Endodermal cell (in vitro differentiated cells): Measurements from ENCODE around the gene TMEM238L. TPM values are rescaled to one million over a fixed set of nuclear protein-coding genes. Genes with fewer than 3 reads are reported as not detected.

Experiments used
- DNase-seq: peaks from one replicate; pipeline ENCODE4 v3.0.0-alpha.2; 2017
- H3K27ac ChIP-seq: 2 replicates; pipeline ENCODE4 v1.5.1; 2013; ENCODE audit warnings: mild to moderate bottlenecking, low read depth, low read length, moderate library complexity
- H3K27me3 ChIP-seq: 2 replicates; pipeline ENCODE4 v1.6.1; 2013; ENCODE audit warnings: mild to moderate bottlenecking, low read length, moderate library complexity; ENCODE audit not compliant: insufficient read depth, control insufficient read depth, poor library complexity, severe bottlenecking
- H3K36me3 ChIP-seq: 2 replicates; pipeline ENCODE4 v1.7.0; 2013; ENCODE audit warnings: mild to moderate bottlenecking, low read length, moderate library complexity; ENCODE audit not compliant: control insufficient read depth, insufficient read depth
- H3K4me1 ChIP-seq: one replicate; pipeline ENCODE4 v1.7.0; 2013; ENCODE audit warnings: low read length; ENCODE audit not compliant: control insufficient read depth, insufficient read depth
- H3K4me3 ChIP-seq: 2 replicates; pipeline ENCODE4 v1.5.1; 2013; ENCODE audit warnings: mild to moderate bottlenecking, low read length, moderate library complexity
- H3K9ac ChIP-seq: 2 replicates; pipeline ENCODE4 v1.6.1; 2013; ENCODE audit warnings: mild to moderate bottlenecking, low read length, moderate library complexity; ENCODE audit not compliant: poor library complexity, severe bottlenecking; ENCODE audit errors: extremely low read depth
- H3K9me3 ChIP-seq: 2 replicates; pipeline ENCODE4 v1.6.1; 2013; ENCODE audit warnings: mild to moderate bottlenecking, low read length, moderate library complexity; ENCODE audit not compliant: control insufficient read depth
- H3K27ac Mint-ChIP-seq: 2 replicates; pipeline ENCODE4 v1.8.0; 2020; ENCODE audit warnings: mixed read lengths
- H3K27me3 Mint-ChIP-seq: 2 replicates; pipeline ENCODE4 v1.8.0; 2021; ENCODE audit warnings: mild to moderate bottlenecking, mixed read lengths; ENCODE audit not compliant: insufficient read depth
- H3K36me3 Mint-ChIP-seq: 2 replicates; pipeline ENCODE4 v1.8.0; 2020; ENCODE audit warnings: low read depth, mixed read lengths
- H3K4me1 Mint-ChIP-seq: 2 replicates; pipeline ENCODE4 v1.8.0; 2020; ENCODE audit warnings: mixed read lengths
- H3K4me3 Mint-ChIP-seq: 2 replicates; pipeline ENCODE4 v1.8.0; 2020; ENCODE audit warnings: mild to moderate bottlenecking, moderate library complexity, mixed read lengths
- H3K9me3 Mint-ChIP-seq: 2 replicates; pipeline ENCODE4 v1.8.0; 2020; ENCODE audit warnings: mild to moderate bottlenecking, mixed read lengths
- WGBS, 2 experiments: methylation state at CpG; one replicate each; pipeline versions ENCODE4 v1.1.5 to v1.1.7; 2013; ENCODE audit warnings: missing lambda C conversion rate in 2 of 2, mixed read lengths in 1 of 2; ENCODE audit not compliant: insufficient coverage in 1 of 2, insufficient read length in 1 of 2; 5-methylcytosine and 5-hydroxymethylcytosine counted together
- total RNA-seq, 2 donors: library from RNA; stranded (reverse); fragmentation: NEBNext Ultra II Directional in 1 of 2; extraction: Animal tissue kit (Norgen Biotek cat#: 25700) in 1 of 2; gene quantifications; 2 replicates in 1 of 2; 3 replicates in 1 of 2; pipeline ENCODE4 v1.2.1, GENCODE V29; 2021
- TF ChIP-seq, protein P1 (sequence below): fragments of 200-600 bp; sonication (generic); conservative IDR thresholded peaks from 2 replicates; pipeline ENCODE4 v1.5.0; 2021; ENCODE audit warnings: antibody characterized with exemption, mild to moderate bottlenecking

Gene TMEM238L
- total RNA-seq, 2 donors from 2014 or later = not detected

DNA sequence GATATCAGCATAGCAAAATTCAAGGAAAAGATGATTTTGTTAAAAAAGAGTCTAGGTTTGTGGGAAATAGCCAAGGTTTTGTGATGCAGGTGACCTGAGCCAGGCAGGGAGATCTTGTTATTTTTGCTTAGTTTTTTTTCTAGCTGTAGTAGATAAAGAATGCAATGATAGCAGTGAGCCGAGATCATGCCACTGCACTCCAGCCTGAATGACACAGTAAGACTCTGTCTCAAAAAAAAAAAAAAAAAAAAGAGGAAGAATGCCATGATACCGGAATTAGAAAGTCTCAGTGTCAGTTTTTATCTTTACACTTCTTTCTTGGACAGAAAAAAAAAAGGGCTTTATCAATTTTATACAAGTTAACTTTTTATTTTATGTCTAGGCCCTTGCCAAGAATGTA, 27.5 kb downstream of the TMEM238L start:
- TF ChIP-seq, protein P1, sequence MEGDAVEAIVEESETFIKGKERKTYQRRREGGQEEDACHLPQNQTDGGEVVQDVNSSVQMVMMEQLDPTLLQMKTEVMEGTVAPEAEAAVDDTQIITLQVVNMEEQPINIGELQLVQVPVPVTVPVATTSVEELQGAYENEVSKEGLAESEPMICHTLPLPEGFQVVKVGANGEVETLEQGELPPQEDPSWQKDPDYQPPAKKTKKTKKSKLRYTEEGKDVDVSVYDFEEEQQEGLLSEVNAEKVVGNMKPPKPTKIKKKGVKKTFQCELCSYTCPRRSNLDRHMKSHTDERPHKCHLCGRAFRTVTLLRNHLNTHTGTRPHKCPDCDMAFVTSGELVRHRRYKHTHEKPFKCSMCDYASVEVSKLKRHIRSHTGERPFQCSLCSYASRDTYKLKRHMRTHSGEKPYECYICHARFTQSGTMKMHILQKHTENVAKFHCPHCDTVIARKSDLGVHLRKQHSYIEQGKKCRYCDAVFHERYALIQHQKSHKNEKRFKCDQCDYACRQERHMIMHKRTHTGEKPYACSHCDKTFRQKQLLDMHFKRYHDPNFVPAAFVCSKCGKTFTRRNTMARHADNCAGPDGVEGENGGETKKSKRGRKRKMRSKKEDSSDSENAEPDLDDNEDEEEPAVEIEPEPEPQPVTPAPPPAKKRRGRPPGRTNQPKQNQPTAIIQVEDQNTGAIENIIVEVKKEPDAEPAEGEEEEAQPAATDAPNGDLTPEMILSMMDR = no peak
- Histone ChIP-seq H3K27me3 (no peaks in the 10 kb centered on the region), H3K36me3 (no peaks in the 10 kb centered on the region), H3K4me3 (no peak overlapping the region), H3K27ac (no peak overlapping the region), H3K4me1 (no peaks in the 10 kb centered on the region), H3K9me3 (peaks cover 26% of the 10 kb centered on the region), H3K9ac (no peak overlapping the region)
- H3K4me3 Mint-ChIP-seq = no peak overlapping the region
- peaks cover 4% of the 10 kb centered on the region for H3K27me3 Mint-ChIP-seq
- peak; percentile 7 for DNase-seq
- H3K9me3 Mint-ChIP-seq = peaks cover 14% of the 10 kb centered on the region
- H3K4me1 Mint-ChIP-seq = peaks cover 9% of the 10 kb centered on the region
- H3K27ac Mint-ChIP-seq = no peak overlapping the region
- 90 to 100% methylated on average over 1 of the region's 2 CpGs for WGBS, 2 experiments
- peaks cover 4% of the 10 kb centered on the region for H3K36me3 Mint-ChIP-seq

DNA sequence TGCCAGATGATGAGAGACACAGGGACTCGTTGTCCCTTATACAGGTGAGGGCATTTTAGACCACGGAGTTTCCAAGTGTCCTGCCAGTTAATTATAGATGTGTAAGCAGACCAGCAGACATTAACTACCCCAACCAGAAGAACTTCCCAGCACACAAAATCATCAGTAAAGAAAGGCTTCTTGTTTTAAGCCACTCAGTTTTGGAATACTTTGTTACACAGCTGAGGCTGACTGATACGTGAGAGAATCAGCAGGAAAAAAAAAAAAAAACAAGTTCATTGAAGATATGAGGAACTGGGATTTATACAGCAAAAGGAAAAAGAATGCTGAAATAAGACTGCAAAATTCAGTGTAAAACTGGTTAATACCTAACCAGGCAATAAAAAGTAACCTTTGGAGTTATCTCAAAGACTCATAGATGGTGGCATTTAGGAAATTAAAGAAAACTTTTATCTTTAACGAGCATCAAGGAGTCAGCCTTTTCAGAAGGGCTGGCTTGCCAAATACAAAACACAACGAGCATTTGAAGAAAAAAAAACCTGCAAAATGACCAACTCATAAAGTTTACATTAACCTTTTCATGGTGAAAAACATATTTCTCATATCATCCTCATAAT, 28.1 kb downstream of the TMEM238L start:
- WGBS, 2 experiments = 88 to 95% methylated on average over 2 to 5 of the region's 5 CpGs
- Mint-ChIP-seq H3K9me3 (peaks cover 14% of the 10 kb centered on the region), H3K36me3 (peaks cover 4% of the 10 kb centered on the region), H3K4me3 (no peak overlapping the region), H3K4me1 (peaks cover 9% of the 10 kb centered on the region), H3K27ac (no peak overlapping the region), H3K27me3 (peaks cover 4% of the 10 kb centered on the region)
- H3K4me3 ChIP-seq = no peak overlapping the region
- H3K9me3 ChIP-seq = peaks cover 28% of the 10 kb centered on the region
- no peak overlapping the region for H3K9ac ChIP-seq
- no peak for DNase-seq
- H3K27ac ChIP-seq = no peak overlapping the region
- no peaks in the 10 kb centered on the region for H3K36me3 ChIP-seq
- no peaks in the 10 kb centered on the region for H3K4me1 ChIP-seq
- H3K27me3 ChIP-seq = no peaks in the 10 kb centered on the region
- TF ChIP-seq, protein P1 = no peak

DNA sequence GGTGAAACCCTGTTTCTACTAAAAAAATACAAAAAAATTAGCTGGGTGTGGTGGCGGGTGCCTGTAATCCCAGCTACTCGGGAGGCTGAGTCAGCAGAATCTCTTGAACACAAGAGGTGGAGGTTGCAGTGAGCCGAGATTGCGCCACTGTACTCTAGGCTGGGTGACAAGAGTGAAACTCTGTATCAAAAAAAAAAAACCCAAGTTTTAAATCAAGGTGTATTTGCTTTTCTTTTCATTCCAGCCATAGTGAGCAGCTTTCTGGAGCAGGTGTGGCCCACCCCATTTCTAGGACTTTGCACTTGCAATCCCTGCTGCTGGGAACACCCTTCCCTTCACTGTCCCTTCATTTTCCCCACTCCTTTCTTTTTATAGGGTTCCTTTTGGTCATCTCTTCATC, 28.8 kb downstream of the TMEM238L start:
- H3K4me1 ChIP-seq = no peaks in the 10 kb centered on the region
- Mint-ChIP-seq H3K4me3 (no peak overlapping the region), H3K36me3 (peaks cover 3% of the 10 kb centered on the region), H3K27me3 (peaks cover 4% of the 10 kb centered on the region), H3K27ac (no peak overlapping the region), H3K4me1 (peaks cover 9% of the 10 kb centered on the region), H3K9me3 (peaks cover 12% of the 10 kb centered on the region)
- H3K4me3 ChIP-seq = no peak overlapping the region
- 94 to 100% methylated on average over 3 to 4 of the region's 4 CpGs for WGBS, 2 experiments
- H3K27me3 ChIP-seq = no peaks in the 10 kb centered on the region
- H3K36me3 ChIP-seq = no peaks in the 10 kb centered on the region
- H3K9ac ChIP-seq = no peak overlapping the region
- TF ChIP-seq, protein P1 = no peak
- peaks cover 28% of the 10 kb centered on the region for H3K9me3 ChIP-seq
- H3K27ac ChIP-seq = no peak overlapping the region
- peak; percentile 12 for DNase-seq
